H1 (cell line): Measurements from ENCODE around the gene SOSTDC1. TPM values are rescaled to one million over a fixed set of nuclear protein-coding genes. Genes with fewer than 3 reads are reported as not detected.

Experiments used
- CTCF ChIA-PET: fragments of 300-600 bp; sonication (Branson Sonifier 250); formaldehyde crosslinking; loops from one replicate; lab custom pipeline; 2021; ENCODE audit not compliant: partially characterized antibody; lab: Charles Lee
- POLR2A ChIA-PET: fragments of 300-600 bp; sonication (Branson Sonifier 250); formaldehyde crosslinking; loops from one replicate; lab custom pipeline; 2021; ENCODE audit warnings: inconsistent platforms; ENCODE audit not compliant: partially characterized antibody; lab: Charles Lee
- DNase-seq, 2 experiments: peaks; one replicate each; pipeline versions ENCODE4 v3.0.0 to v3.0.0-alpha.2; 2010 to 2022; ENCODE audit warnings: low spot score in 2 of 2, low read depth in 1 of 2, mixed read lengths in 1 of 2
- FAIRE-seq: peaks from 2 replicates; lab custom pipeline; 2011; peaks lifted over from hg19 to GRCh38; lab: Jason Lieb, UNC
- H2AFZ ChIP-seq: 2 replicates; pipeline ENCODE4 v1.8.1; 2012; ENCODE audit warnings: low read length, inconsistent platforms
- H2AK5ac ChIP-seq: 2 replicates; pipeline ENCODE4 v1.6.1; 2013; ENCODE audit warnings: low read depth, low read length
- H2BK120ac ChIP-seq: replicated peaks from 2 replicates; pipeline ENCODE3; 2013; ENCODE audit warnings: low read depth, low read length, inconsistent platforms
- H2BK12ac ChIP-seq: 2 replicates; pipeline ENCODE4 v1.6.1; 2013; ENCODE audit warnings: low read depth, low read length
- H2BK15ac ChIP-seq: 2 replicates; pipeline ENCODE4 v1.6.1; 2013; ENCODE audit warnings: low read length
- H2BK20ac ChIP-seq: 2 replicates; pipeline ENCODE4 v1.6.1; 2013; ENCODE audit warnings: low read length
- H2BK5ac ChIP-seq: 2 replicates; pipeline ENCODE4 v1.6.1; 2013; ENCODE audit warnings: low read depth, low read length
- H3K14ac ChIP-seq: 2 replicates; pipeline ENCODE4 v1.6.1; 2013; ENCODE audit warnings: inconsistent platforms; ENCODE audit not compliant: insufficient read length
- H3K18ac ChIP-seq: 2 replicates; pipeline ENCODE4 v1.6.1; 2013; ENCODE audit warnings: low read length; ENCODE audit errors: extremely low read depth
- H3K23ac ChIP-seq: 2 replicates; pipeline ENCODE4 v1.6.1; 2013; ENCODE audit warnings: inconsistent platforms; ENCODE audit not compliant: insufficient read length
- H3K23me2 ChIP-seq: 2 replicates; pipeline ENCODE4 v1.6.1; 2013; ENCODE audit warnings: low read depth, low read length
- H3K27ac ChIP-seq: 2 replicates; pipeline ENCODE4 v1.6.1; 2011; ENCODE audit warnings: low read depth, low read length, inconsistent platforms
- H3K27me3 ChIP-seq, 4 experiments: replicated peaks in 1 of 4; 1 replicate in 1 of 4; 2 replicates in 3 of 4; pipeline versions ENCODE4 v1.6.1 to v1.8.1; 2011 to 2013; ENCODE audit warnings: low read length in 3 of 4, mild to moderate bottlenecking in 3 of 4, inconsistent platforms in 2 of 4, mixed read lengths in 2 of 4, moderate library complexity in 1 of 4; ENCODE audit not compliant: control insufficient read depth in 3 of 4, insufficient read depth in 3 of 4; ENCODE audit errors: extremely low read depth in 1 of 4
- H3K36me3 ChIP-seq, 4 experiments: 2 replicates each; pipeline versions ENCODE4 v1.6.1 to v1.8.1; 2011 to 2013; ENCODE audit warnings: mild to moderate bottlenecking in 4 of 4, low read length in 3 of 4, moderate library complexity in 2 of 4, control low read depth in 1 of 4, inconsistent platforms in 1 of 4; ENCODE audit not compliant: insufficient read depth in 4 of 4, control insufficient read depth in 2 of 4
- H3K4ac ChIP-seq: replicated peaks from 2 replicates; pipeline ENCODE3; 2013; ENCODE audit warnings: low read length, low read depth, mixed read lengths, inconsistent platforms; ENCODE audit not compliant: insufficient read length
- H3K4me1 ChIP-seq, 4 experiments: replicated peaks in 1 of 4; 1 replicate in 1 of 4; 2 replicates in 3 of 4; pipeline versions ENCODE4 v1.6.1 to v1.8.1; 2011 to 2013; ENCODE audit warnings: low read length in 3 of 4, inconsistent platforms in 2 of 4, mixed read lengths in 1 of 4; ENCODE audit not compliant: insufficient read depth in 4 of 4, control insufficient read depth in 3 of 4
- H3K4me2 ChIP-seq, 2 experiments: 2 replicates each; pipeline versions ENCODE4 v1.6.1 to v1.8.1; 2011 to 2013; ENCODE audit warnings: low read depth in 2 of 2, low read length in 2 of 2, control low read depth in 1 of 2, inconsistent platforms in 1 of 2, mild to moderate bottlenecking in 1 of 2; ENCODE audit not compliant: insufficient read depth in 1 of 2
- H3K4me3 ChIP-seq, 4 experiments: fragments of 200-600, 300-600 bp in 1 of 4; sonication (generic), shearing (Covaris generic), sonication (Bioruptor Twin) in 1 of 4; 2 replicates each; pipeline versions ENCODE4 v1.5.1 to v1.8.1; 2011 to 2016; ENCODE audit warnings: low read length in 4 of 4, low read depth in 3 of 4, control low read depth in 2 of 4, inconsistent platforms in 2 of 4, mild to moderate bottlenecking in 2 of 4, mixed read lengths in 1 of 4, moderate library complexity in 1 of 4; ENCODE audit not compliant: insufficient read depth in 2 of 4; ENCODE audit errors: extremely low read depth in 1 of 4
- H3K56ac ChIP-seq: replicated peaks from 2 replicates; pipeline ENCODE3; 2013; ENCODE audit warnings: low read depth, mild to moderate bottlenecking, mixed read lengths, low read length, inconsistent platforms; ENCODE audit not compliant: insufficient read length
- H3K79me1 ChIP-seq: 2 replicates; pipeline ENCODE4 v1.6.1; 2013; ENCODE audit warnings: low read depth, low read length, control low read depth
- H3K79me2 ChIP-seq, 2 experiments: 2 replicates each; pipeline versions ENCODE4 v1.6.1 to v1.8.1; 2012 to 2013; ENCODE audit warnings: low read length in 2 of 2, mild to moderate bottlenecking in 2 of 2, inconsistent platforms in 1 of 2; ENCODE audit not compliant: insufficient read depth in 2 of 2, control insufficient read depth in 1 of 2
- H3K9ac ChIP-seq, 4 experiments: replicated peaks in 1 of 4; 1 replicate in 1 of 4; 2 replicates in 3 of 4; pipeline versions ENCODE4 v1.6.1 to v1.8.1; 2011 to 2013; ENCODE audit warnings: low read depth in 3 of 4, low read length in 3 of 4, control low read depth in 2 of 4, mild to moderate bottlenecking in 2 of 4, moderate library complexity in 2 of 4, inconsistent platforms in 1 of 4; ENCODE audit errors: extremely low read depth in 1 of 4
- H3K9me3 ChIP-seq, 2 experiments: 2 replicates each; pipeline versions ENCODE4 v1.6.1 to v1.8.1; 2012 to 2013; ENCODE audit warnings: mild to moderate bottlenecking in 2 of 2, moderate library complexity in 2 of 2, control low read depth in 1 of 2, inconsistent platforms in 1 of 2, low read depth in 1 of 2, low read length in 1 of 2, mixed read lengths in 1 of 2; ENCODE audit not compliant: insufficient read depth in 2 of 2
- H4K20me1 ChIP-seq, 2 experiments: replicated peaks in 1 of 2; 2 replicates each; pipeline versions ENCODE3 to v1.8.1; 2011 to 2013; ENCODE audit warnings: inconsistent platforms in 2 of 2, low read length in 2 of 2, mild to moderate bottlenecking in 1 of 2; ENCODE audit not compliant: insufficient read depth in 2 of 2, control insufficient read depth in 1 of 2
- H4K5ac ChIP-seq: 2 replicates; pipeline ENCODE4 v1.6.1; 2013; ENCODE audit warnings: low read length, low read depth, mixed read lengths, inconsistent platforms; ENCODE audit not compliant: insufficient read length
- H4K8ac ChIP-seq: 2 replicates; pipeline ENCODE4 v1.8.0; 2013; ENCODE audit warnings: mild to moderate bottlenecking, moderate library complexity, low read length, inconsistent platforms; ENCODE audit not compliant: insufficient read depth; ENCODE audit errors: extremely low read depth
- H4K91ac ChIP-seq: replicated peaks from 2 replicates; pipeline ENCODE3; 2013; ENCODE audit warnings: low read length, mixed read lengths, inconsistent platforms; ENCODE audit not compliant: insufficient read length
- CBX8 ChIP-seq: fragments of 300-800, 300-1000 bp; sonication (generic); IDR thresholded peaks from 2 replicates; pipeline ENCODE4 v1.7.1; 2016; ENCODE audit warnings: low read depth, low read length, borderline replicate concordance
- SRF ChIP-seq: IDR thresholded peaks from 2 replicates; pipeline ENCODE4 v1.6.1; 2011; ENCODE audit warnings: mild to moderate bottlenecking, low read depth, low read length, moderate library complexity
- TAF1 ChIP-seq: IDR thresholded peaks from 2 replicates; pipeline ENCODE4 v1.6.1; 2011; ENCODE audit warnings: mild to moderate bottlenecking, low read depth, low read length
- WGBS, 2 experiments: shearing (Covaris generic) in 1 of 2; methylation state at CpG; one replicate each; pipeline versions ENCODE4 v1.1.6 to v1.1.7; 2013 to 2015; ENCODE audit warnings: low lambda C conversion rate in 2 of 2, mixed read lengths in 2 of 2, inconsistent platforms in 1 of 2, low coverage in 1 of 2, missing lambda C conversion rate in 1 of 2; ENCODE audit not compliant: insufficient replicate concordance in 2 of 2, insufficient coverage in 1 of 2, insufficient read length in 1 of 2; ENCODE audit errors: extremely low coverage in 1 of 2, missing lambda C conversion rate in 1 of 2; 5-methylcytosine and 5-hydroxymethylcytosine counted together
- polyA plus RNA-seq, 7 experiments: library from polyadenylated mRNA; depleted of rRNA in 3 of 7; stranded (reverse) in 5 of 7; unstranded in 2 of 7; fragments of >200 nt in 5 of 7; fragments of 200-250 nt in 2 of 7; gene quantifications; 1 replicate in 5 of 7; 2 replicates in 1 of 7; 4 replicates in 1 of 7; pipeline versions ENCODE4 v1.2.1 to v1.2.3, GENCODE V29; 2011 to 2013; ENCODE audit warnings: missing spikeins in 2 of 7, mixed read lengths in 2 of 7
- total RNA-seq: library from RNA; stranded (reverse); fragmentation: NEBNext Ultra II Directional; extraction: Animal tissue kit (Norgen Biotek cat#: 25700); gene quantifications from 2 replicates; pipeline ENCODE4 v1.2.1, GENCODE V29; 2021

SOSTDC1 gene
- total and polyA plus RNA-seq, 2 of the 8 experiments (the other 6 are each of a cell fraction or from before 2014, with no cell fraction given): 0.35 to 0.79 TPM

DNA sequence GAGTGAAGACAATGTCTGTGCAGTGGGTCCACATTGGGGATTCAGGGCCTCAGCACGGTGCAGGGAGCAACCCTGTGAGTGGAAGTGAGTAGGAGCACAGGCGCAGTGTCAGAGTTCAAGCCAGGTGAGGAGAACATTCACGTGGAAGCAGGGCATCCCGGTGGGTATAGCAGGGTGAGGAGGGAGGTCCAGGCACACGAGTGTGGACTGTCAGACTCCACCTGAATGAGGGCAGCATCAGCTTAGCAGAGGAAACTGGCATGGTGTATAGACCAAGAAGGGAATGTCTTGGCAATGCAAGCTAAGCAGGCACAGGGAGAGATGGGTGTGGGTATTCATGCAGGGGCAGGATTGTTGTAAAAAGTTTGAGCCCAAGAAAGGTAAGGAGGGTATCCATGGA lies 45.8 kb upstream of the SOSTDC1 start:
- Histone ChIP-seq H4K8ac (no peak overlapping the region), H4K20me1 (no peaks in the 10 kb centered on the region), H4K5ac (no peak overlapping the region), H2BK120ac (peak overlapping the region; percentile 22), H2BK12ac (no peak overlapping the region), H3K18ac (no peak overlapping the region), H3K9me3 (no peaks in the 10 kb centered on the region), H3K4ac (no peak overlapping the region), H2AK5ac (no peak overlapping the region), H3K4me2 (no peak overlapping the region), H3K79me1 (no peaks in the 10 kb centered on the region), H3K23me2 (no peaks in the 10 kb centered on the region), H3K36me3 (no peaks in the 10 kb centered on the region), H3K4me1 (no peaks in the 10 kb centered on the region; a peak in 1 of 7 replicates), H3K56ac (peak overlapping the region; percentile 30), H3K9ac (no peak overlapping the region), H3K4me3 (no peak overlapping the region), H2BK15ac (peak overlapping the region; percentile 31; the same call in 1 of the 2 replicates), H4K91ac (peak overlapping the region; percentile 85), H2AFZ (no peak overlapping the region), H3K27me3 (no peaks in the 10 kb centered on the region), H2BK20ac (no peak overlapping the region), H2BK5ac (0 out of 2 replicates have a peak overlapping the region, but pooled peaks have one; percentile 30), H3K23ac (no peak overlapping the region), H3K14ac (no peak overlapping the region), H3K79me2 (no peaks in the 10 kb centered on the region), H3K27ac (no peak overlapping the region)
- 93% methylated on average over 5 of the region's 5 CpGs; no CpG with 5 or more reads in 1 of the 2 experiments for WGBS, 2 experiments
- ChIA-PET CTCF (interaction anchor here (0.6 to 2.9 kb wide), 2 partner anchors 10 to 763 kb away, joined by 3 to 8 read pairs; no protein-coding TSS in a partner anchor), POLR2A (no interaction called here)
- TF ChIP-seq SRF (no peak), CBX8 (no peak), TAF1 (no peak)
- DNase-seq (no peak), FAIRE-seq (no peak)
